Liver (tissue), 3 donors: Measurements from ENCODE around the gene ATL2.

ENCODE experiments used
- ATF3 ChIP-seq: IDR thresholded peaks from 2 replicates; pipeline ENCODE4 v1.6.1; 2016; ENCODE audit warnings: antibody characterized with exemption
- CTCF ChIP-seq: fragments of 150-350 bp; IDR thresholded peaks from 2 replicates; pipeline ENCODE4 v1.5.1; 2017; ENCODE audit warnings: improper control_type of control experiment, low read depth, low read length; ENCODE audit not compliant: missing input control
- EGR1 ChIP-seq, 2 donors: IDR thresholded peaks; 2 replicates each; pipeline ENCODE4 v1.6.1; 2016 to 2018; ENCODE audit warnings: antibody characterized with exemption in 2 of 2, low read depth in 2 of 2
- MAX ChIP-seq: IDR thresholded peaks from 2 replicates; pipeline ENCODE4 v1.6.1; 2016; ENCODE audit warnings: antibody characterized with exemption
- REST ChIP-seq: IDR thresholded peaks from 2 replicates; pipeline ENCODE4 v1.6.1; 2016; ENCODE audit warnings: antibody characterized with exemption, mild to moderate bottlenecking
- TAF1 ChIP-seq: conservative IDR thresholded peaks from 2 replicates; pipeline ENCODE4 v1.6.1; 2016; ENCODE audit warnings: antibody characterized with exemption, mild to moderate bottlenecking
- YY1 ChIP-seq: IDR thresholded peaks from 2 replicates; pipeline ENCODE4 v1.6.1; 2016; ENCODE audit warnings: antibody characterized with exemption, mild to moderate bottlenecking
- ZBTB33 ChIP-seq: IDR thresholded peaks from 2 replicates; pipeline ENCODE4 v1.6.1; 2016; ENCODE audit warnings: antibody characterized with exemption
- donor health status: healthy.
- donor health status: healthy.

GRCh38 chr2:38264396-38265221 is 112.5 kb downstream of the ATL2 start:
- TF ChIP-seq CTCF (no peak), ZBTB33 (no peak), YY1 (no peak), TAF1 (no peak), REST (no peak), ATF3 (no peak), MAX (no peak), EGR1 (IDR thresholded peaks at IDR 0.05; ENCODE audit: low read depth in 2 of 2) (no peak)
